Tibial nerve (tissue), 4 donors: ENCODE results near the gene DNAJB1.

Experiments
- EP300 ChIP-seq, 2 donors: sonication (generic); formaldehyde crosslinking; IDR thresholded peaks; one replicate each; pipeline ENCODE4 v1.6.1; 2017; ENCODE audit warnings: antibody characterized with exemption in 2 of 2, mild to moderate bottlenecking in 1 of 2
- TF ChIP-seq, protein P1 (sequence below), 5 experiments: fragments of 200-600 bp in 3 of 5; fragments of 450-650 bp in 2 of 5; sonication (generic) in 3 of 5; IDR thresholded peaks; one replicate each; pipeline ENCODE4 v1.5.1; 2016 to 2019; ENCODE audit warnings: antibody characterized with exemption in 5 of 5, mild to moderate bottlenecking in 3 of 5, moderate library complexity in 2 of 5

DNA sequence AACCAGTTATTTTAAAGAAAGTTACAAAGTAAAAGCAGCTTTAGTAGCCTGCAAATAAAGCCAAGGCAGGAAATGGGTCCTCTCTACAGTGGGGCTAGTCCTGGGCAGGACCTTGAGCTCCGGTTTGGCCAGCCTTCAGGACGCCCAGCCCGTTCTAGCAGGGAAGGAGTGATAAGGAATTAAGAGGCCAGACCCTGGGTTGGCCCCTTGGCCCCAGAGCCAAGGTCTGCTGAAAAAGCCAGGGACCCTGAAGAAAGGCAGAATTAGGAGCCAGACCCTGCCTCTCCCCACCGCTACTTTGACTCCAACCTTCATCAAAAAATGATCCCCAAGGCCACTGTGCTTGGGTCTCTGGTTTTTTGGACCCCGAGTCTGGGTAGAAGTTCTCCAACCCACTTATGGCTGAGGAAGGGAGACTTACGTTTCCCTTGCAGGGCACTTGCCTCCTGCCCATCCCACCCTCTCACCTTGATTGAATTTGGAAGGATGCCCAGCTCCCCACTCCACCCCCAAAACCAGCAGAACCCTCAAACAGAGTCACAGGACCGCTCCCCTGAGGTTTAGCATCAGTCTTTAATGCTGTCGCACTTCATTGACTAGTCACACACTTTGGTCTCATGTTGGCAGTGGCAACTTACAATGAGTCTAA lies 3.9 kb downstream of the DNAJB1 start:
- TF ChIP-seq, protein P1, sequence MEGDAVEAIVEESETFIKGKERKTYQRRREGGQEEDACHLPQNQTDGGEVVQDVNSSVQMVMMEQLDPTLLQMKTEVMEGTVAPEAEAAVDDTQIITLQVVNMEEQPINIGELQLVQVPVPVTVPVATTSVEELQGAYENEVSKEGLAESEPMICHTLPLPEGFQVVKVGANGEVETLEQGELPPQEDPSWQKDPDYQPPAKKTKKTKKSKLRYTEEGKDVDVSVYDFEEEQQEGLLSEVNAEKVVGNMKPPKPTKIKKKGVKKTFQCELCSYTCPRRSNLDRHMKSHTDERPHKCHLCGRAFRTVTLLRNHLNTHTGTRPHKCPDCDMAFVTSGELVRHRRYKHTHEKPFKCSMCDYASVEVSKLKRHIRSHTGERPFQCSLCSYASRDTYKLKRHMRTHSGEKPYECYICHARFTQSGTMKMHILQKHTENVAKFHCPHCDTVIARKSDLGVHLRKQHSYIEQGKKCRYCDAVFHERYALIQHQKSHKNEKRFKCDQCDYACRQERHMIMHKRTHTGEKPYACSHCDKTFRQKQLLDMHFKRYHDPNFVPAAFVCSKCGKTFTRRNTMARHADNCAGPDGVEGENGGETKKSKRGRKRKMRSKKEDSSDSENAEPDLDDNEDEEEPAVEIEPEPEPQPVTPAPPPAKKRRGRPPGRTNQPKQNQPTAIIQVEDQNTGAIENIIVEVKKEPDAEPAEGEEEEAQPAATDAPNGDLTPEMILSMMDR (IDR thresholded peaks at IDR 0.05): no peak
- no peak for TF ChIP-seq EP300 (IDR thresholded peaks at IDR 0.05)
